ENCODE results near the gene S100A7A.

DNA sequence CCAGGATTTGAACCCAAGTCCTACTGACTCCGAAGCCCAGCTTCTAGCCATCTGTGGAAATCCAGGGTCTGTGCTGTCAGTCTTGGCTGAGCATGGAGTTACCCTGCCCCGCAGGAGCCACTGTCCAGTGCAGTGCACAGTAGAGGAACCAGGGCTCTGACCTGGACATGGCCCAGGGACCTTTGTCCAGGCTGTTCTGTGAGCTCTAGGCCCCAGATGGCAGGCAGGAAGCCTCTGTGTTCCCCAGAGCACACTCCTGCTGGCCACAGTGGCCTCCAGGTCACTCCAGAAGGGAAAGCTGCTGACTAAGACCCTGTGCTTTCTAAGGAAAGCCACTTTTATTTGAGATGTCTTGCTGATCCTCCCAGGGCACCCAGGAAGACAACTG lies 13.8 kb downstream of the S100A7A start:
- no peak for TF ChIP-seq EZH2 (IDR thresholded peaks at IDR 0.05; ENCODE audit: borderline replicate concordance, low read length)
- TF ChIP-seq, protein P1, sequence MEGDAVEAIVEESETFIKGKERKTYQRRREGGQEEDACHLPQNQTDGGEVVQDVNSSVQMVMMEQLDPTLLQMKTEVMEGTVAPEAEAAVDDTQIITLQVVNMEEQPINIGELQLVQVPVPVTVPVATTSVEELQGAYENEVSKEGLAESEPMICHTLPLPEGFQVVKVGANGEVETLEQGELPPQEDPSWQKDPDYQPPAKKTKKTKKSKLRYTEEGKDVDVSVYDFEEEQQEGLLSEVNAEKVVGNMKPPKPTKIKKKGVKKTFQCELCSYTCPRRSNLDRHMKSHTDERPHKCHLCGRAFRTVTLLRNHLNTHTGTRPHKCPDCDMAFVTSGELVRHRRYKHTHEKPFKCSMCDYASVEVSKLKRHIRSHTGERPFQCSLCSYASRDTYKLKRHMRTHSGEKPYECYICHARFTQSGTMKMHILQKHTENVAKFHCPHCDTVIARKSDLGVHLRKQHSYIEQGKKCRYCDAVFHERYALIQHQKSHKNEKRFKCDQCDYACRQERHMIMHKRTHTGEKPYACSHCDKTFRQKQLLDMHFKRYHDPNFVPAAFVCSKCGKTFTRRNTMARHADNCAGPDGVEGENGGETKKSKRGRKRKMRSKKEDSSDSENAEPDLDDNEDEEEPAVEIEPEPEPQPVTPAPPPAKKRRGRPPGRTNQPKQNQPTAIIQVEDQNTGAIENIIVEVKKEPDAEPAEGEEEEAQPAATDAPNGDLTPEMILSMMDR (IDR thresholded peaks at IDR 0.05; ENCODE audit: low read length): no peak
